Testis (tissue), 3 donors: ENCODE data around the gene VILL. TPM values are rescaled to one million over a fixed set of nuclear protein-coding genes. Genes with fewer than 3 reads are reported as not detected.
A peak's percentile ranks its signal among the peaks of the same experiment; 100 is the strongest.

Experiments
- DNase-seq: peaks from one replicate; pipeline ENCODE4 v3.0.0-alpha.2; 2019
- H3K27ac ChIP-seq, 2 donors: fragments of 200-600 bp; sonication (generic); one replicate each; pipeline ENCODE4 v1.5.1; 2019
- H3K27me3 ChIP-seq: fragments of 200-600 bp; sonication (generic); one replicate; pipeline ENCODE4 v1.5.1; 2019
- H3K36me3 ChIP-seq: fragments of 200-600 bp; sonication (generic); one replicate; pipeline ENCODE4 v1.5.1; 2017; ENCODE audit warnings: low read depth; ENCODE audit errors: missing control alignments
- H3K4me1 ChIP-seq: fragments of 200-600 bp; sonication (generic); one replicate; pipeline ENCODE4 v1.5.1; 2019
- H3K4me3 ChIP-seq, 2 donors: fragments of 200-600 bp; sonication (generic); one replicate each; pipeline ENCODE4 v1.5.1; 2017 to 2019
- H3K9me3 ChIP-seq: fragments of 200-600 bp; sonication (generic); one replicate; pipeline ENCODE4 v1.5.1; 2017
- POLR2A ChIP-seq: fragments of 450-650 bp; IDR thresholded peaks from one replicate; pipeline ENCODE4 v1.6.1; 2017; ENCODE audit warnings: antibody characterized with exemption, mild to moderate bottlenecking, moderate library complexity
- WGBS, 2 donors: methylation state at CpG; one replicate each; pipeline ENCODE4 v1.1.5; 2018; 5-methylcytosine and 5-hydroxymethylcytosine counted together
- intact Hi-C: fragments of 100-400 bp; cut with DNase I; formaldehyde crosslinking; loops from one replicate; pipeline ENCODE4 v1.15.1; 2023; ENCODE audit warnings: low total_unique reads
- polyA plus RNA-seq: library from polyadenylated mRNA; stranded (reverse); fragments of 350-450 nt; fragmentation: Illumina TruSeq; extraction: RNeasy Lipid Tissue Mini Kit (QIAGEN cat#74804); gene quantifications from one replicate; pipeline ENCODE4 v1.2.3, GENCODE V29; 2014; ENCODE audit warnings: low read depth, low replicate concordance; ENCODE audit not compliant: insufficient read depth
- total RNA-seq, 2 donors: library from RNA; depleted of rRNA; stranded (reverse); fragments of >200 nt; gene quantifications; one replicate each; pipeline ENCODE4 v1.2.3, GENCODE V29; 2016
- TF ChIP-seq, protein P1 (sequence below), 3 experiments: fragments of 450-650 bp in 2 of 3; fragments of 200-600 bp in 1 of 3; sonication (generic) in 1 of 3; IDR thresholded peaks; one replicate each; pipeline ENCODE4 v1.5.1; 2016 to 2019; ENCODE audit warnings: antibody characterized with exemption in 3 of 3, mild to moderate bottlenecking in 2 of 3, moderate library complexity in 1 of 3

The VILL gene
- total and polyA plus RNA-seq, 3 donors from 2014 or later = 9.5 to 17.4 (median 16.3) TPM

DNA sequence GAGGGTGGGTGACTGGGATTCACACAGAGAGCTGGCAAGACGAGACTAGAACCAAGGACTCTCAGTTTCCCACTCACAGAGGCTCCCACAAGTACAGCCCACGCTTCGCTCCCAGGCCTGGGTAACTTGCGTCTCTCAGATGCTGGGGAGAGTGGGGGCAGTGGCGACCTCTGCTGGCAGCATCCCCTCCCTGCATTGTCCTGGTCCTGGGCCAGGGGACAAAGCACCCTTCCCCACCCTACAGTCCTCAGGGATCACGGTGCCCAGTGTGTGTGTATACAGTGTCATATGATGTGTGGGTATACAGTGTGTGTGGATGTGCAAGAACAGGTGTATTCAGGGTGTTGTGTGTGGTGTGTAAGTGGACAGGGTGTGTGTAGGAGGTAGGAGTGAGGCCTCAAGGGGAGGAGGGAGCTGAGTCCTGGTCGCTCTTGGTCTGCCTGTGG is 12.8 kb downstream of the VILL start:
- intact Hi-C loops = loop anchor here (10.0 kb wide), 1 partner anchor 149 kb away; no protein-coding TSS in a partner anchor
- TF ChIP-seq POLR2A = no peak
- TF ChIP-seq, protein P1, sequence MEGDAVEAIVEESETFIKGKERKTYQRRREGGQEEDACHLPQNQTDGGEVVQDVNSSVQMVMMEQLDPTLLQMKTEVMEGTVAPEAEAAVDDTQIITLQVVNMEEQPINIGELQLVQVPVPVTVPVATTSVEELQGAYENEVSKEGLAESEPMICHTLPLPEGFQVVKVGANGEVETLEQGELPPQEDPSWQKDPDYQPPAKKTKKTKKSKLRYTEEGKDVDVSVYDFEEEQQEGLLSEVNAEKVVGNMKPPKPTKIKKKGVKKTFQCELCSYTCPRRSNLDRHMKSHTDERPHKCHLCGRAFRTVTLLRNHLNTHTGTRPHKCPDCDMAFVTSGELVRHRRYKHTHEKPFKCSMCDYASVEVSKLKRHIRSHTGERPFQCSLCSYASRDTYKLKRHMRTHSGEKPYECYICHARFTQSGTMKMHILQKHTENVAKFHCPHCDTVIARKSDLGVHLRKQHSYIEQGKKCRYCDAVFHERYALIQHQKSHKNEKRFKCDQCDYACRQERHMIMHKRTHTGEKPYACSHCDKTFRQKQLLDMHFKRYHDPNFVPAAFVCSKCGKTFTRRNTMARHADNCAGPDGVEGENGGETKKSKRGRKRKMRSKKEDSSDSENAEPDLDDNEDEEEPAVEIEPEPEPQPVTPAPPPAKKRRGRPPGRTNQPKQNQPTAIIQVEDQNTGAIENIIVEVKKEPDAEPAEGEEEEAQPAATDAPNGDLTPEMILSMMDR (IDR thresholded peaks at IDR 0.05) = peak; percentile 81 to 92 (median 87)

DNA sequence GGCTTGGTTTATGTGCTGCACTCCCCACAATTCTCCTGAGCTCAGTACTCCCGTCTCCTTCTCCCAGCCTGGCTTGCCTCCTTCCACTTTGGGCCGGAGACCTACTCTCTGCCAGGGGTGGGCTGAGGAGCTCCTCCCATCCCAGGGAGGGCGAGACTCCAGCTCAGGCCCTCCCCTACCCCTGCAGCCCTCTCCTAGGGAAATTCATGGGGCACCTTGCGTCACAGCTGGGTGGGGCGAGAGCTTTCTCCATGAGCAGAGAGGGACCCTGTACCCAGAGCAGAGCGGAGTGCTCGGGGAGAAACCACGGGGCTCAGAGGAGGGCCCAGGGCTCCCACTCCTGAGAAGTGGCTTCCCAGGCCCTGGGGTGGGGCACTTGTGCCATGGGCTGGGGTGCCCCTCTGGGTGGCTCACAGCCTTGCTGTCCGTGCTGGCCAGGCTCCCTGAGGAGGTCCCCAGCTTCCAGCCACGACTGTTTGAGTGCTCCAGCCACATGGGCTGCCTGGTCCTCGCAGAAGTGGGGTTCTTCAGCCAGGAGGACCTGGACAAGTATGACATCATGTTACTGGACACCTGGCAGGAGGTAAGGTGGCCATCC is 13.3 kb downstream of the VILL start:
- intact Hi-C loops = loop anchor here (10.0 kb wide), 1 partner anchor 149 kb away; no protein-coding TSS in a partner anchor

More for the DNA sequence above, 12.8 kb downstream of the VILL start:
- peak; percentile 83 for DNase-seq
- H3K4me3 ChIP-seq = no peak overlapping the region
- 34 to 41% methylated on average over 3 to 7 of the region's 7 CpGs for WGBS, 2 donors
- no peaks in the 10 kb centered on the region for H3K27me3 ChIP-seq
- H3K27ac ChIP-seq = peak overlapping the region; percentile 59 to 78
- peaks cover 40% of the 10 kb centered on the region for H3K4me1 ChIP-seq
- H3K9me3 ChIP-seq = no peaks in the 10 kb centered on the region
- no peaks in the 10 kb centered on the region for H3K36me3 ChIP-seq

DNA sequence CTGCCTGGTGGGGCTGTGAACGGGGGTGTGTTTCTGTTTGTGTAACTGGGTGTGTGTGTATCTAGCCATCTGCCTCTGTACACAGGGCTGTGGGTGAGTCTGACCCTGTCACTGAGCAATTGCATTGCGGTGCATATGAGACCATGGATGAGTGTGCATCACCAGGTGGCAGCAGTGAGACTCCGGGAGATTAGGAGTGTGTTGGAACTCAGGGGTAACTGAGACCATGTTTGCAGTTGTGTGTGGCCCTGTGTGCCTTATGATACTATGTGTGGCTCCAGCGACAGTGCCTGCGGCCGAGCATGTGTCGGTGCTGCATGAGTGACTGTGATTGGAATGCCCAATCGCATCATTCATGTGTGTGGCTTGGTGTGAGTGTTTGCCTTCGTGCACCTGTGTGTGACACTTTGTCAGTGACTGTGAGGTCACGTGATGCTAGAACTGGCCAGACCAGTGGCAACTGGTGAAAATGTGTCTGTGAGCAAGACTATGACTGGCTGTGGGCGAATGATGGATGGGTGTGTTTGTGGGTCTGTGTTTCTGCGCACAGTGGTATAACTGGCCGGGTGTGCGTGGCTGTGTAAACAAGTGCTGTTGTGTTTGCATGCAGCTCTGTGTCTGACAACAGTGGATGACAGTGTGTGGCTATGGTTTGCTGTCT is 14.0 kb downstream of the VILL start:
- peak; percentile 87 for DNase-seq
- peaks cover 37% of the 10 kb centered on the region for H3K4me1 ChIP-seq
- peak overlapping the region; percentile 59 to 78 for H3K27ac ChIP-seq
- H3K36me3 ChIP-seq = no peaks in the 10 kb centered on the region
- 73 to 79% methylated on average over 13 to 14 of the region's 14 CpGs for WGBS, 2 donors
- intact Hi-C loops = loop anchor here (10.0 kb wide), 1 partner anchor 150 kb away; no protein-coding TSS in a partner anchor
- no peaks in the 10 kb centered on the region for H3K9me3 ChIP-seq
- TF ChIP-seq POLR2A = no peak
- TF ChIP-seq, protein P1 (IDR thresholded peaks at IDR 0.05) = peak; percentile 42 to 48 (median 42)
- H3K4me3 ChIP-seq = no peak overlapping the region
- no peaks in the 10 kb centered on the region for H3K27me3 ChIP-seq

More for the DNA sequence above, 13.3 kb downstream of the VILL start:
- DNase-seq = no peak
- Histone ChIP-seq H3K36me3 (no peaks in the 10 kb centered on the region), H3K4me1 (peaks cover 37% of the 10 kb centered on the region), H3K9me3 (no peaks in the 10 kb centered on the region), H3K4me3 (no peak overlapping the region), H3K27me3 (no peaks in the 10 kb centered on the region), H3K27ac (peak overlapping the region; percentile 59 to 78)
- 40 to 73% methylated on average over 1 to 9 of the region's 11 CpGs for WGBS, 2 donors
- TF ChIP-seq POLR2A = no peak
- TF ChIP-seq, protein P1 (IDR thresholded peaks at IDR 0.05) = no peak

DNA sequence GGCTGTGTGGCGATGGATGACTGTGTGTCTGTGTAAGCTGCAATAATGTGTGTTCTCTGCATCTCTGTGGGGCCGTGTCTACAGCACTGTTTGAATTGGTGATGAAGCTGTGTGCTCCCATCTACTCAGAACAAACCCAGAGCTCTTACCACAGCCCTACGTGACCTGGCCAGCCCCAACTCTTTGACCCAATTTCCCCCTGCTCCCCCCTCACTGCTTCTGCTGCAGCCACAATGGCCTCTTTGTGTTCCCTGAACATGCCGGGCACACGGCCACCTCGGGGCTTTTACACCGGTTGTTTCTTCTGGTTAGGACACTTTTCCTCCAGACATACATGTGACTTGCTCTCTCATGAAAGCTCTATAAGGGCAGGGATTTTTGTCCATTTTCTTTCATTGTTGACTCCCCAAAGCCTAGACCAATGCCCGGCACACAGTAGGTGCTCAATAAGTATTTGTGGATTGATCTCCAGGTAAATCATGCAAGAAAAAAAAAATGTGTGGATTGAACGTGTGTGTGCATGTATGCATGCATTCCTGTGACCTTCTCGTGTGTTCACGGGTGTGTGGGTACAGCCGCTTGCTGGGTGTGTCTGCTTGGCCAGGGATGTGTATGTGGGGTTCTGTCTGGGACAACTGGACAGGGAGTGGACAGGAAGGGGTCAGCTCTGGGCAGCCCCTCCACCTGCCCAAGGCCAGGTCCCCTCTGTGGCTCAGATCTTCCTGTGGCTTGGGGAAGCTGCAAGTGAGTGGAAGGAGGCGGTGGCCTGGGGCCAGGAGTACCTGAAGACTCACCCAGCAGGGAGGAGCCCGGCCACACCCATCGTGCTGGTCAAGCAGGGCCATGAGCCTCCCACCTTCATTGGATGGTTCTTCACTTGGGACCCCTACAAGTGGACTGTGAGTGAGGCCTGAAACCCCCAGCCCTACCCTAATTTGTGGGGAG is 14.8 kb downstream of the VILL start:
- Histone ChIP-seq H3K4me3 (no peak overlapping the region), H3K27ac (peak overlapping the region; percentile 75 to 78), H3K9me3 (no peaks in the 10 kb centered on the region), H3K36me3 (no peaks in the 10 kb centered on the region), H3K4me1 (peaks cover 37% of the 10 kb centered on the region), H3K27me3 (no peaks in the 10 kb centered on the region)
- WGBS, 2 donors = 51 to 63% methylated on average over 12 to 15 of the region's 15 CpGs
- peak; percentile 94 for DNase-seq
- TF ChIP-seq POLR2A = no peak
- TF ChIP-seq, protein P1 (IDR thresholded peaks at IDR 0.05) = no peak
- intact Hi-C loops = loop anchor here (10.0 kb wide), 1 partner anchor 151 kb away; no protein-coding TSS in a partner anchor
